Measurements from ENCODE around the gene PDE4D. TPM values are rescaled to one million over a fixed set of nuclear protein-coding genes. Genes with fewer than 3 reads are reported as not detected.
A peak's percentile ranks its signal among the peaks of the same experiment; 100 is the strongest.

PDE4D gene
- total RNA-seq, 1 donor from 2014 or later, result 46.9 TPM

GRCh38 chr5:59656351-59657254, 236.9 kb downstream of the PDE4D start:
- no peak for DNase-seq (ENCODE audit: low spot score)

DNA sequence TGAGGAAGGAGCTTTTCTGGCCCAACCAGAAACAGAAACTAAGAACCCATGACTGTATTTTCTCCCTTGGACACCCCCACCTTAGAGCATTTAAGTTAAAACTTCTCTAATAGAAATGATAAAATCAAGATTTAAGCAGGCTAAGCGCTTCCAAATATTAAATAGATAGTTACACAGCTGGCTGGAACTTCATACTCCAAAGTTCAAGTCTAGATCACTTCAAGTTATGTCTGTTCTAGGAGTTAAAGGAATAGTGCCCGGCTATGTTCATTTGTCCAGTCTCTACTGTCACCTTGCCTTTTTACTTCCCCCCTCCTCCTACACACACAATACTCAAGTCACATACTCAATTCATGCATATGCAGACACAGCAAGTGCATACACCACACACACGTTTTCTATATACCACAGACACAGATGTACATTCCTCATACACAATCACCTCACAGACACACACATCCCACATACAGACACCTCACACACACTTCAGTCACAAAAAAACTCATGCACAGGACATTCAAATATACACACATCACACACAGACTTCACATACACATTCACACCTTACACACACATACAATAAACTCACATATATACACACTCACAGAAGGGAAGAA, 237.7 kb downstream of the PDE4D start:
- no peak for DNase-seq (ENCODE audit: low spot score)

DNA sequence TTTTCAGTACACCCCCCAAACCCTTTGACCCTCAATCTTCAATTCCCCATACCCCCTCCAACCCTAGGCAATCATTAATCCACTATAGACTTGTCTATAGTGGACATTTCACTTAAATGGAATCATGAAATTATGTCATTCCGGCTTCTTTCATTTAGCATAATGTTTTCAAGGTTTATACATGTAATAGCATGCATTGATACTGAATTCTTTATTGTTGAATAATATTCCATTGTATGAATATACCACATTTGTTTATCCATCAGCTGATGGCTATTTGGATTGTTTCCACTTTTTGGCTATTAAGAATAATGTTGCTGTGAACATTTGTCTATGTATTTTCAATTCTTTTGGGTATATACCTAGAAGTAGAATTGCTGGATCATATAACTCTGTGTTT, 238.8 kb downstream of the PDE4D start:
- no peak for DNase-seq (ENCODE audit: low spot score)

- DNase-seq (ENCODE audit: low spot score), result no peak
These were observed 241.1 kb downstream of the PDE4D start for GRCh38 chr5:59652449-59652848.

DNA sequence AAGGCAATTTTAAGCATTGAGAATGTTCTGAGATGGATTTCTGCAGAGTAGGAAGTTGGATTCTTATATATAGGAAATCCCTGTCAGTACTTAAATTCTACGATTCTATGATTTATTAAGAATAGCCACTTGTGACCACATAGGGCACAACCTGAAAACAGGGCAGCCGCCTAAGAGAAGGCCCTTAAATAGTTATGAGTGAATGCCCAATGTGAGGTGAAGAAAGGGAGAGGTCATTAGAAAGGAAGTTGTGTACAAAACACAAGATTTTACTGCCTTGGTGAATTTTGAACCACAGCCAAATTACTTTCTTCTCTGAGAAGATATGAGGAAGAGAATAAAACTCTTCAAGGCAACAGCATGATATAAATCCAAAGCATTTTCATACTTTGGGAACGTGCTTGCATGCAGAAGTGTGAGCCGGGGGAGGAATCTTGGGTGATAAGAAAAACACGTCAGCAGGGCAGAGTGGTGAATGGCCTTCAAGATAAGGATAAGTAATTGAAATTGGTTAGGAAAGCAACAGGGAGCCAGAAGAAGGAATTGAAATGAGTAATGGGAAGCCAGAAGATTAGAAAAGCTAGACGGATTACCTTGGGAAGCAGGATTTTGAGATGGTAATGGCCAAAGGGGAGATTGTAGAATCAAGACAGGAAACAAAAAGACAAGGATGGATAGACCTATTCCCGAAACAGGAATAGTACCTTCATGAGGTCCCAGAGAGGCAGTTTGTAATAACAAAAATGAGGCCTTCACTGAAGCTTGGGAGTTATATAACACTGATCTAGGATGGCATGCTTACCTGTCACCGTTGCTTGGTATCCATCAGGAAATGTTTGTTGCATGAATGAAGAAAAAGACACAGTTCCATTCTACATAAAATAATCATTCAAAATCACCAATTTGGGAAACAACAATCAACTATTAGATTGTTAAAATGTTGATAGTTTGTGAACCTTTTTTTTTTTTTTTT, 244.3 kb downstream of the PDE4D start:
- peak; percentile 11 for DNase-seq (ENCODE audit: low spot score)

DNA sequence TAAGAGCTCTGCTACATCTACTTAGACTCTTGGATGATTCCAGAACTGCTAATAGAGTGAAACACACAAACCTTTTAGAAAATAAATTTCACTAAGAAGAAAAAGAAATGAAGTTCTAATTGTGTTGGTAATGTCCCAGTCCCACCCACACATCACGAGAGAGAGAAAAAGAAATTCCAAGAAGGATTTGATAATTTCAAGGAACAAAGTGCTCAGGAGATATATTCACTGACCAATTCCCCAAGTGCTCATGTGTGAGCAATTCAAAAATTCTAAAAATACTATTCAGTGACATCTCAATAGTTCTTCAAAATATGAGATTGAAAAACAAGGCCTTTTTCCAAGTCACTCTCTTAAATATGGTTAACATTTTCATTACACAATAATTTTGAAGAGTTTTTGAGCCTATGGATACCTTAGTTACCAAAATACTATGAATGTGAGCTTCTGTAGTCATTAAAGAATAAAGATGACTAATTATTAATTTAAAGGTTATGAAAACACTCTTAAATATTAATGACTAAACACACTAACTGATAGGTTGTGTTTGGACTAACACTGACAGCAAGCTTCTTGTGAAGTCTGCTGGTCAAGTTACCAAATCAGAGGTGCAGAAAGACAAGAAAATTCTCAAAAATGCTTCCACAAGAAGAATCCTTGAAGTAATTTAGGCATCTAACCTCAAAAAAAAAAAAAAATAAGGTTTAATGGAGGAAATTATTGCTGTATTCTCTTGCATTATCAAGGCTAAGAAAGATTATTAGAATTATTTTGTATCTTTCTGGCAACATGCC, 245.3 kb downstream of the PDE4D start:
- no peak for DNase-seq (ENCODE audit: low spot score)

DNA sequence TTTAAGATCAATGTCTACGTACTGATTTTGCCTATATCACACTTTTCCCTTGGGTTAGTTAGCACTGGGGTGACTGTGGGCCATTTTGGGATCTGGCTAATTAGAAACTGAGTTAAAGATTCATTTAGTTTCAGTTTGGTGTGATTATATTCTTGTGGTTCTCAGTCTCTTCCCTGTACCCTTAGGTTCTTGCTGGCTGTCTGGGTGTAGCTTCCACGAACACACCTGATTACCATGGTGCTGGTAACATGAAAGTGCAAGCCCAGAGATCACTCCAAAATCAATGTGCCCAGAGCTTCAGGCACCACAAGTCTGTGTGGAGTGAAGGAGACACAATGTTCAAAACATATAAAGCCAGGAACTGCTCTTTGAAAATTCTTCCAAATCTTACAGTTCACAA, 248.1 kb downstream of the PDE4D start:
- no peak for DNase-seq (ENCODE audit: low spot score)

GRCh38 chr5:59640411-59640810, 253.1 kb downstream of the PDE4D start:
- DNase-seq (ENCODE audit: low spot score), result peak; percentile 41

GRCh38 chr5:59637884-59638580, 255.5 kb downstream of the PDE4D start:
- no peak for DNase-seq (ENCODE audit: low spot score)

DNA sequence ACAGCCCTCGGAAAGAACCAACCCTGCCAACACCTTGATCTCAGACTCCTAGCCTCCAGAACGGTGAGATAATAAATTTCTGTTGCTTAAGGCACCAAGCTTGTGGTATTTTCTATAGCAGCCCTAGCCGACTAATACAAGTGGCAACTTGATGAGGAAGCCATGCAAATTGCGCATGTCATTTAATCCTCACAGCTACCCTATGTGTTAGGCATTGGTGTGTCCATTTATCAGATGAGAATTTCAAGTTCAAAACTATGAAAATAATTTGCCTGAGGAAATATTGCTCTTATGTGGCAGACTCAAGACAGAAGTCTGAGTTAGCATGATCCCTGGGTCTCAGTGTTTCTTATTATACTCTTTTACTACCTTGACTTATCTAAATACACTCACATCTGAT, 264.0 kb downstream of the PDE4D start:
- no peak for DNase-seq (ENCODE audit: low spot score)

- DNase-seq (ENCODE audit: low spot score), result no peak
These were observed 265.3 kb downstream of the PDE4D start for GRCh38 chr5:59628062-59628828.

DNA sequence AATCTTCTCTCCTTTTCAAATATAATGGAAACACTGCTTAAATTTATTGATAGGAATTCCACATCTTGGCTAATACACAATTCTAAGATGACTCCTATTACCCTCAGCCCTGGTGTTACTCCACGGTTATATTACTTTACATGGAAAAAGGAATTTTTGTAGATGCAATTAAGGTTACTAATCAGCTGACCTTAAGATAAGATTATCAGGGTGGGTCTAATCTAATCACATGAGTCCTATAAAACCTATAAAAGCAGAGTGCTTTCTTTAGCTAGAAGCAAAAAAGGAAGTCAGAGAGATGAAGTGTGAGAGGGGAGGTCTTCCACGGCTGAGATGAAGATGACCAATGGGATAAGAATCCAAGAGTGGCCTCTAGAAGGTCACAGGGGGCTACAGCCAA, 268.6 kb downstream of the PDE4D start:
- no peak for DNase-seq (ENCODE audit: low spot score)

- no peak for DNase-seq (ENCODE audit: low spot score)
These were observed 270.7 kb downstream of the PDE4D start for GRCh38 chr5:59622848-59623247.

- DNase-seq (ENCODE audit: low spot score), result no peak
These were observed 272.0 kb downstream of the PDE4D start for GRCh38 chr5:59621477-59621876.

- no peak for DNase-seq (ENCODE audit: low spot score)
These were observed 272.9 kb downstream of the PDE4D start for GRCh38 chr5:59620535-59621212.

GRCh38 chr5:59618644-59619043, 274.9 kb downstream of the PDE4D start:
- DNase-seq (ENCODE audit: low spot score), result no peak

DNA sequence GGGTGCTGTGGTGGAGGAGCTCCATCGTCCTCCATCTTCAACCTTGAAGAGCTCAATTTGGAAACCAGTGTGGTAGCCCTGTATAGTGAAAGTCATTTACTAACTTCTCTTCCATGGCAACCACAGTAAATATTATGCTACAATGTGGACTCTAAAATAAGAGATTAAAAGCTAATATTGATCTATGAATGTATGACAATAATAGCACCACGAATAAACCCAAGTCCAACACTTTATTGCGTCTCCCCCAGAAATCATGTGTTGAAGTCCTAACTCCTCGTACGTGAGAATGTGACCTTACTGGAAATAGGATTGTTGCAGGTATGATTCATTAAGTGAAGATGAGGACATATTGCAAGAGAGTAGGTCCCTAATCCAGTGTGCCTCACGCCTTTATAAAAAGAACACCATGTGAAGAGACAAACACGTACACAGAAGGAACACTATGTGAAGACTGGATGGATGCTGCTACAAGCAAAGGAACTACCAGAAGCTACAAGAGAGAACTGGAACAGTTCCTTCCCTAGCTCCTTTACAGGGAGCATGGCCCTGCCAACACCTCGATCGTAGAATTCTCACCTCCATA, 276.2 kb downstream of the PDE4D start:
- no peak for DNase-seq (ENCODE audit: low spot score)

- DNase-seq (ENCODE audit: low spot score), result no peak
These were observed 277.1 kb downstream of the PDE4D start for GRCh38 chr5:59616413-59616812.

GRCh38 chr5:59615272-59615671, 278.3 kb downstream of the PDE4D start:
- no peak for DNase-seq (ENCODE audit: low spot score)
